ENCODE measurements around the gene PDE4D. TPM values are rescaled to one million over a fixed set of nuclear protein-coding genes. Genes with fewer than 3 reads are reported as not detected.

The PDE4D gene
- total and polyA plus RNA-seq, 2 donors (not counting 3 experiments of a cell fraction or from before 2014, with no cell fraction given): 34.5 to 51.2 TPM

- POLR2A ChIA-PET: no interaction called here
- no TSS peak for BruUV-seq (replicated peaks)
- no peaks in the 10 kb centered on the region for H3K4me1 ChIP-seq (ENCODE audit: control insufficient read depth, extremely low read depth, insufficient read depth, low read length)
- CTCF ChIA-PET: interaction anchor here (1.0 kb wide), 4 partner anchors 13 to 287 kb away, joined by 3 to 4 read pairs (median 3); no protein-coding TSS in a partner anchor
- no peaks in the 10 kb centered on the region for H3K79me2 ChIP-seq (ENCODE audit: control insufficient read depth, insufficient read depth, low read length)
- DNase-seq (ENCODE audit: low read depth, low spot score) (no peak), FAIRE-seq (no peak)
- TF ChIP-seq POLR2AphosphoS5 (IDR thresholded peaks at IDR 0.05; ENCODE audit: insufficient read depth, low read depth, low read length): no peak
- TF ChIP-seq POLR2A (IDR thresholded peaks at IDR 0.05; ENCODE audit: low read depth, low read length): no peak
- TF ChIP-seq, protein P1, sequence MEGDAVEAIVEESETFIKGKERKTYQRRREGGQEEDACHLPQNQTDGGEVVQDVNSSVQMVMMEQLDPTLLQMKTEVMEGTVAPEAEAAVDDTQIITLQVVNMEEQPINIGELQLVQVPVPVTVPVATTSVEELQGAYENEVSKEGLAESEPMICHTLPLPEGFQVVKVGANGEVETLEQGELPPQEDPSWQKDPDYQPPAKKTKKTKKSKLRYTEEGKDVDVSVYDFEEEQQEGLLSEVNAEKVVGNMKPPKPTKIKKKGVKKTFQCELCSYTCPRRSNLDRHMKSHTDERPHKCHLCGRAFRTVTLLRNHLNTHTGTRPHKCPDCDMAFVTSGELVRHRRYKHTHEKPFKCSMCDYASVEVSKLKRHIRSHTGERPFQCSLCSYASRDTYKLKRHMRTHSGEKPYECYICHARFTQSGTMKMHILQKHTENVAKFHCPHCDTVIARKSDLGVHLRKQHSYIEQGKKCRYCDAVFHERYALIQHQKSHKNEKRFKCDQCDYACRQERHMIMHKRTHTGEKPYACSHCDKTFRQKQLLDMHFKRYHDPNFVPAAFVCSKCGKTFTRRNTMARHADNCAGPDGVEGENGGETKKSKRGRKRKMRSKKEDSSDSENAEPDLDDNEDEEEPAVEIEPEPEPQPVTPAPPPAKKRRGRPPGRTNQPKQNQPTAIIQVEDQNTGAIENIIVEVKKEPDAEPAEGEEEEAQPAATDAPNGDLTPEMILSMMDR (IDR thresholded peaks at IDR 0.05; ENCODE audit: extremely low read depth in 1 of 2, insufficient read depth in 1 of 2, low read depth in 1 of 2, low read length in 2 of 2): no peak
- TF ChIP-seq GATA2 (IDR thresholded peaks at IDR 0.05; ENCODE audit: insufficient read depth, insufficient read length, low read depth, low read length): no peak
- TF ChIP-seq EZH2 (IDR thresholded peaks at IDR 0.05; ENCODE audit: borderline replicate concordance, low read depth, low read length, severe bottlenecking): no peak
- no peak for TF ChIP-seq MYC (IDR thresholded peaks at IDR 0.05; ENCODE audit: low read depth, low read length)
- TF ChIP-seq, protein P2, sequence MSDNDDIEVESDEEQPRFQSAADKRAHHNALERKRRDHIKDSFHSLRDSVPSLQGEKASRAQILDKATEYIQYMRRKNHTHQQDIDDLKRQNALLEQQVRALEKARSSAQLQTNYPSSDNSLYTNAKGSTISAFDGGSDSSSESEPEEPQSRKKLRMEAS (IDR thresholded peaks at IDR 0.05; ENCODE audit: insufficient read depth, insufficient read length): no peak
- TF ChIP-seq JUN (IDR thresholded peaks at IDR 0.05; ENCODE audit: borderline replicate concordance, insufficient read depth, insufficient read length, low read depth): no peak
- no peak for TF ChIP-seq FOS (IDR thresholded peaks at IDR 0.05; ENCODE audit: borderline replicate concordance, insufficient read depth, low read length)
- no peaks in the 10 kb centered on the region for H3K36me3 ChIP-seq (ENCODE audit: control insufficient read depth in 2 of 2, extremely low read depth in 1 of 2, insufficient read depth in 2 of 2, low read length in 2 of 2)
- dilution Hi-C loops (cut with MboI; ENCODE audit: extremely low pct_ligation_motif_present, low sequenced_read_pairs) (no loop called here), intact Hi-C loops (cut with micrococcal nuclease) (no loop called here)
- H4K20me1 ChIP-seq (replicated peaks; ENCODE audit: control insufficient read depth, extremely low read depth, insufficient read depth, low read length): peaks cover 2% of the 10 kb centered on the region
- H3K4me2 ChIP-seq (ENCODE audit: insufficient read depth, low read length): no peak overlapping the region
- no peaks in the 10 kb centered on the region for H3K27me3 ChIP-seq (ENCODE audit: control insufficient read depth in 2 of 2, insufficient read depth in 2 of 2, low read length in 2 of 2)
- no peak overlapping the region for H3K27ac ChIP-seq (ENCODE audit: insufficient read depth, low read depth, low read length)
- no peaks in the 10 kb centered on the region for H3K9me3 ChIP-seq (replicated peaks; ENCODE audit: control insufficient read depth, insufficient read depth, low read length)
- no peak overlapping the region for H3K9ac ChIP-seq (replicated peaks; ENCODE audit: extremely low read depth, insufficient read depth, low read length)
- H3K4me3 ChIP-seq (replicated peaks in 1 of 3; ENCODE audit: insufficient read depth in 1 of 3, low read depth in 1 of 3, low read length in 3 of 3): no peak overlapping the region
- no peak overlapping the region for H2AFZ ChIP-seq (ENCODE audit: low read depth, low read length)
- H3K9me1 ChIP-seq (replicated peaks; ENCODE audit: control insufficient read depth, extremely low read depth, insufficient read depth, low read length): no peaks in the 10 kb centered on the region
These were observed 214.6 kb downstream of the PDE4D start for GRCh38 chr5:59678943-59679342.

All from endothelial cell of umbilical vein (primary cell).